ENCODE results near the gene PDE6H. TPM values are rescaled to one million over a fixed set of nuclear protein-coding genes. Genes with fewer than 3 reads are reported as not detected.

The PDE6H gene
- total and polyA plus RNA-seq, 10 of the 15 experiments (the other 5 are each of a cell fraction or from before 2014, with no cell fraction given): 0.16 TPM; not detected in 9

DNA sequence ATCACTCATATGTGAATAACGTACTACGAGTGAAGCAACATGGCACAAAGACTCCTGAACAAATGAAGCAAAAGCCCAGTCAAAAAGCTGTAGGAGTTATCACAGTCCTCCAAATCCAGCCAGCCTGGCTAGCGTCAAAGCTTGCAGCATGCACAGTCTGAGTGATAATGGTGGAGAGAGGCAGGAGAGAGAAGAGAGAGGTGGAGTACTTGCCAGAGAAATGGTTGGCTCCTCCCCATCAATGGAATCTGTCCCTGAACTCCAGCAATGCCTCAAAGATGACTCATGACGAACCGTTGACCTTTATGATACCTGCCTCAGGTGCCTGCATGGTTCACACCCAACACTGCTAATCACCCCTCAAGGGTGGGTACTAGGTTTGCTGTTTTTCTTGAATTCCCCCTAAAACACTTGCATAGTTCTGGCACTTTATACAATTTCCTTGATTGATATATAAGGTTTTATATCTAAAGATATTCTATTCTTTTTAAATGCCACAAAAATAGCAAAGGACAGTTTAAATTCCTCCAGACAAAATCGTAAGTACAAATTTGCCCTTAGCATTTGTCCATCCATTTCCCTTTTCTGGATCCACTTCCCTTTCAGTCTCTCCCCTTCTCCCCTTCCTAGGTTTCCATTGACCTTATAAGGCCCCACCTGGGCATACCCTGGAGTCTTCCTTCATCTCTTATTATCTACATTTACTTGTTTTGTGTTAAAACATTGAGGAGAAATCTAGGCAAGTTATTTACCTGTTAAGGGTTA lies 21.7 kb upstream of the PDE6H start:
- H3K4me2 ChIP-seq (ENCODE audit: control insufficient read depth, insufficient read depth): peak overlapping the region; percentile 85
- RAD21 ChIA-PET (ENCODE audit: unreplicated experiment): interaction anchor here (0.8 to 4.2 kb wide), 4 partner anchors 10 to 180 kb away, joined by 3 to 25 read pairs (median 5); partner anchors contain the start of gene ARHGDIB
- in situ Hi-C loops (cut with MboI): loop anchor here (10.0 to 25.0 kb wide), 3 partner anchors 176 to 564 kb away; a partner anchor contains a TSS
- H3K79me2 ChIP-seq (ENCODE audit: control insufficient read depth, insufficient read depth, low read length): peaks cover 97% of the 10 kb centered on the region
- ATAC-seq (no peak), DNase-seq (ENCODE audit: low read depth, low spot score) (no peak), FAIRE-seq (no peak)
- peak overlapping the region; percentile 100 for H3K27ac ChIP-seq (ENCODE audit: control insufficient read depth, insufficient read depth)
- no peaks in the 10 kb centered on the region for H3K9me3 ChIP-seq (replicated peaks; ENCODE audit: control insufficient read depth, insufficient read depth, low read length)
- H3K36me3 ChIP-seq (ENCODE audit: control insufficient read depth in 2 of 2, insufficient read depth in 2 of 2, low read length in 1 of 2): peaks cover 8 to 30% of the 10 kb centered on the region in 2 experiments
- 9% methylated on average over 6 of the region's 6 CpGs for WGBS (ENCODE audit: insufficient coverage, insufficient replicate concordance, low lambda C conversion rate, missing lambda C conversion rate)
- CTCF ChIA-PET: interaction anchor here (1.5 to 1.8 kb wide), 2 partner anchors 9 to 176 kb away, joined by 4 to 8 read pairs; a partner anchor contains a TSS
- POLR2A ChIA-PET: interaction anchor here (0.9 to 2.3 kb wide), 4 partner anchors 9 to 149 kb away, joined by 4 to 11 read pairs (median 8); partner anchors contain the start of genes ARHGDIB, C12orf60 and WBP11
- no peaks in the 10 kb centered on the region for H3K27me3 ChIP-seq (replicated peaks in 1 of 2; ENCODE audit: control insufficient read depth in 2 of 2, insufficient read depth in 2 of 2, low read length in 1 of 2)
- H3K4me1 ChIP-seq (ENCODE audit: control insufficient read depth, insufficient read depth, low read length): peaks cover 52% of the 10 kb centered on the region
- intact Hi-C loops (cut with micrococcal nuclease; ENCODE audit: unreplicated experiment): loop anchor here (5.0 to 10.0 kb wide), 4 partner anchors 36 to 834 kb away; partner anchors contain the start of gene EPS8
- H3K4me3 ChIP-seq: peak overlapping the region; percentile 47; the same call in 1 of the 2 replicates
- H3K9ac ChIP-seq (ENCODE audit: control insufficient read depth, insufficient read depth, low read length): peak overlapping the region; percentile 51; the same call in 1 of the 2 replicates
- no peaks in the 10 kb centered on the region for H4K20me1 ChIP-seq (ENCODE audit: control insufficient read depth, insufficient read depth)
- SMC1A ChIA-PET (ENCODE audit: uncharacterized antibody, unreplicated experiment): interaction anchor here (0.9 to 1.5 kb wide), 9 partner anchors 8 to 609 kb away, joined by 3 to 8 read pairs (median 3); no protein-coding TSS in a partner anchor
- no peak overlapping the region for H2AFZ ChIP-seq (ENCODE audit: control insufficient read depth, low read depth, low read length)
- BruUV-seq (replicated peaks): TSS peak; percentile 59
- TF ChIP-seq STAT1 (conservative IDR thresholded peaks at IDR 0.05) (no peak), GABPA (IDR thresholded peaks at IDR 0.05; ENCODE audit: low read depth) (no peak), GATAD2B (conservative IDR thresholded peaks at IDR 0.05; ENCODE audit: low read depth) (no peak), ZBED1 (IDR thresholded peaks at IDR 0.05; ENCODE audit: borderline replicate concordance) (no peak), ATF2 (IDR thresholded peaks at IDR 0.05; ENCODE audit: low read length) (no peak), SREBF2 (IDR thresholded peaks at IDR 0.05; ENCODE audit: low read length) (no peak), CBFB (IDR thresholded peaks at IDR 0.05; ENCODE audit: low read depth) (no peak), RCOR1 (conservative IDR thresholded peaks at IDR 0.05; ENCODE audit: low read depth, low read length) (no peak), EP300 (IDR thresholded peaks at IDR 0.05; ENCODE audit: borderline replicate concordance in 1 of 2, control insufficient read depth in 1 of 2, low read depth in 2 of 2, low read length in 2 of 2) (0 out of 4 replicates have a peak, but pooled peaks of 1 of the 2 experiments have one; percentile 10)
- TF ChIP-seq, protein P1, sequence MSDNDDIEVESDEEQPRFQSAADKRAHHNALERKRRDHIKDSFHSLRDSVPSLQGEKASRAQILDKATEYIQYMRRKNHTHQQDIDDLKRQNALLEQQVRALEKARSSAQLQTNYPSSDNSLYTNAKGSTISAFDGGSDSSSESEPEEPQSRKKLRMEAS (IDR thresholded peaks at IDR 0.05; ENCODE audit: low read depth, low read length): no peak
- TF ChIP-seq, protein P2, sequence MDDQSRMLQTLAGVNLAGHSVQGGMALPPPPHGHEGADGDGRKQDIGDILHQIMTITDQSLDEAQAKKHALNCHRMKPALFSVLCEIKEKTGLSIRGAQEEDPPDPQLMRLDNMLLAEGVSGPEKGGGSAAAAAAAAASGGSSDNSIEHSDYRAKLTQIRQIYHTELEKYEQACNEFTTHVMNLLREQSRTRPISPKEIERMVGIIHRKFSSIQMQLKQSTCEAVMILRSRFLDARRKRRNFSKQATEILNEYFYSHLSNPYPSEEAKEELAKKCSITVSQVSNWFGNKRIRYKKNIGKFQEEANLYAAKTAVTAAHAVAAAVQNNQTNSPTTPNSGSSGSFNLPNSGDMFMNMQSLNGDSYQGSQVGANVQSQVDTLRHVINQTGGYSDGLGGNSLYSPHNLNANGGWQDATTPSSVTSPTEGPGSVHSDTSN (IDR thresholded peaks at IDR 0.05; ENCODE audit: insufficient replicate concordance, low read depth, low read length): no peak
- TF ChIP-seq, protein P3, sequence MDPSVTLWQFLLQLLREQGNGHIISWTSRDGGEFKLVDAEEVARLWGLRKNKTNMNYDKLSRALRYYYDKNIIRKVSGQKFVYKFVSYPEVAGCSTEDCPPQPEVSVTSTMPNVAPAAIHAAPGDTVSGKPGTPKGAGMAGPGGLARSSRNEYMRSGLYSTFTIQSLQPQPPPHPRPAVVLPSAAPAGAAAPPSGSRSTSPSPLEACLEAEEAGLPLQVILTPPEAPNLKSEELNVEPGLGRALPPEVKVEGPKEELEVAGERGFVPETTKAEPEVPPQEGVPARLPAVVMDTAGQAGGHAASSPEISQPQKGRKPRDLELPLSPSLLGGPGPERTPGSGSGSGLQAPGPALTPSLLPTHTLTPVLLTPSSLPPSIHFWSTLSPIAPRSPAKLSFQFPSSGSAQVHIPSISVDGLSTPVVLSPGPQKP (IDR thresholded peaks at IDR 0.05; ENCODE audit: low read depth, low read length): no peak
- TF ChIP-seq, protein P4, sequence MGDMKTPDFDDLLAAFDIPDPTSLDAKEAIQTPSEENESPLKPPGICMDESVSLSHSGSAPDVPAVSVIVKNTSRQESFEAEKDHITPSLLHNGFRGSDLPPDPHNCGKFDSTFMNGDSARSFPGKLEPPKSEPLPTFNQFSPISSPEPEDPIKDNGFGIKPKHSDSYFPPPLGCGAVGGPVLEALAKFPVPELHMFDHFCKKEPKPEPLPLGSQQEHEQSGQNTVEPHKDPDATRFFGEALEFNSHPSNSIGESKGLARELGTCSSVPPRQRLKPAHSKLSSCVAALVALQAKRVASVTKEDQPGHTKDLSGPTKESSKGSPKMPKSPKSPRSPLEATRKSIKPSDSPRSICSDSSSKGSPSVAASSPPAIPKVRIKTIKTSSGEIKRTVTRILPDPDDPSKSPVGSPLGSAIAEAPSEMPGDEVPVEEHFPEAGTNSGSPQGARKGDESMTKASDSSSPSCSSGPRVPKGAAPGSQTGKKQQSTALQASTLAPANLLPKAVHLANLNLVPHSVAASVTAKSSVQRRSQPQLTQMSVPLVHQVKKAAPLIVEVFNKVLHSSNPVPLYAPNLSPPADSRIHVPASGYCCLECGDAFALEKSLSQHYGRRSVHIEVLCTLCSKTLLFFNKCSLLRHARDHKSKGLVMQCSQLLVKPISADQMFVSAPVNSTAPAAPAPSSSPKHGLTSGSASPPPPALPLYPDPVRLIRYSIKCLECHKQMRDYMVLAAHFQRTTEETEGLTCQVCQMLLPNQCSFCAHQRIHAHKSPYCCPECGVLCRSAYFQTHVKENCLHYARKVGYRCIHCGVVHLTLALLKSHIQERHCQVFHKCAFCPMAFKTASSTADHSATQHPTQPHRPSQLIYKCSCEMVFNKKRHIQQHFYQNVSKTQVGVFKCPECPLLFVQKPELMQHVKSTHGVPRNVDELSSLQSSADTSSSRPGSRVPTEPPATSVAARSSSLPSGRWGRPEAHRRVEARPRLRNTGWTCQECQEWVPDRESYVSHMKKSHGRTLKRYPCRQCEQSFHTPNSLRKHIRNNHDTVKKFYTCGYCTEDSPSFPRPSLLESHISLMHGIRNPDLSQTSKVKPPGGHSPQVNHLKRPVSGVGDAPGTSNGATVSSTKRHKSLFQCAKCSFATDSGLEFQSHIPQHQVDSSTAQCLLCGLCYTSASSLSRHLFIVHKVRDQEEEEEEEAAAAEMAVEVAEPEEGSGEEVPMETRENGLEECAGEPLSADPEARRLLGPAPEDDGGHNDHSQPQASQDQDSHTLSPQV (IDR thresholded peaks at IDR 0.05): peak; percentile 78; the same call in 1 of the 2 replicates
